AG09319 (cell line): ENCODE results near the gene GPT2.

Source experiments
- DNase-seq: peaks from one replicate; pipeline ENCODE4 v3.0.0-alpha.2; 2010; ENCODE audit warnings: low read depth; ENCODE audit errors: extremely low read depth
- CTCF ChIP-seq: IDR thresholded peaks from 2 replicates; pipeline ENCODE4 v1.5.1; 2011; ENCODE audit warnings: low read depth, mild to moderate bottlenecking, inconsistent platforms, low read length, moderate library complexity

GPT2 gene

GRCh38 chr16:46948548-46949166, 64.5 kb downstream of the GPT2 start:
- DNase-seq = no peak
- no peak for TF ChIP-seq CTCF

GRCh38 chr16:46949241-46949892, 65.2 kb downstream of the GPT2 start:
- no peak for TF ChIP-seq CTCF
- no peak for DNase-seq

GRCh38 chr16:46950009-46950408, 65.8 kb downstream of the GPT2 start:
- DNase-seq = no peak
- no peak for TF ChIP-seq CTCF

- no peak for TF ChIP-seq CTCF
- DNase-seq = no peak
Observed at GRCh38 chr16:46954562-46954961, 70.4 kb downstream of the GPT2 start.

- no peak for TF ChIP-seq CTCF
- no peak for DNase-seq
Observed at GRCh38 chr16:46961373-46962353, 77.5 kb downstream of the GPT2 start.

GRCh38 chr16:46962629-46963028, 78.5 kb downstream of the GPT2 start:
- no peak for DNase-seq
- TF ChIP-seq CTCF = no peak

GRCh38 chr16:46968063-46968435, 83.9 kb downstream of the GPT2 start:
- TF ChIP-seq CTCF = no peak
- no peak for DNase-seq
